Epithelial cell of proximal tubule (primary cell): ENCODE results near the gene EGFLAM. TPM values are rescaled to one million over a fixed set of nuclear protein-coding genes. Genes with fewer than 3 reads are reported as not detected.

ENCODE experiments used
- DNase-seq: peaks from one replicate; pipeline ENCODE4 v3.0.0-alpha.2; 2011; ENCODE audit warnings: low read depth
- H3K4me3 ChIP-seq: 2 replicates; pipeline ENCODE4 v1.5.1; 2011; ENCODE audit warnings: low read depth, mild to moderate bottlenecking, low read length
- CTCF ChIP-seq: conservative IDR thresholded peaks from 2 replicates; pipeline ENCODE4 v1.5.1; 2012; ENCODE audit warnings: low read depth, mild to moderate bottlenecking, low read length
- total RNA-seq: library from RNA; depleted of rRNA; stranded (reverse); fragments of >200 nt; gene quantifications from 2 replicates; pipeline ENCODE4 v1.2.3, GENCODE V29; 2015

EGFLAM gene
- total RNA-seq, 1 donor from 2014 or later, result 0.17 TPM

- no peak for DNase-seq
- TF ChIP-seq CTCF, result no peak
- H3K4me3 ChIP-seq, result no peak overlapping the region
These were observed 126.0 kb downstream of the EGFLAM start for GRCh38 chr5:38384396-38384795.

GRCh38 chr5:38387161-38387560, 128.8 kb downstream of the EGFLAM start:
- no peak overlapping the region for H3K4me3 ChIP-seq
- no peak for DNase-seq
- no peak for TF ChIP-seq CTCF

- no peak for DNase-seq
- no peak overlapping the region for H3K4me3 ChIP-seq
- TF ChIP-seq CTCF, result no peak
These were observed 135.3 kb downstream of the EGFLAM start for GRCh38 chr5:38393636-38394035.

GRCh38 chr5:38396766-38397165, 138.4 kb downstream of the EGFLAM start:
- no peak for DNase-seq
- TF ChIP-seq CTCF, result no peak
- H3K4me3 ChIP-seq, result no peak overlapping the region

GRCh38 chr5:38400365-38400764, 142.0 kb downstream of the EGFLAM start:
- DNase-seq, result no peak
- TF ChIP-seq CTCF, result no peak

GRCh38 chr5:38401145-38401544, 142.8 kb downstream of the EGFLAM start:
- no peak for DNase-seq
- no peak for TF ChIP-seq CTCF
- no peak overlapping the region for H3K4me3 ChIP-seq

More at GRCh38 chr5:38400365-38400764, 142.0 kb downstream of the EGFLAM start:
- H3K4me3 ChIP-seq, result no peak overlapping the region

- no peak overlapping the region for H3K4me3 ChIP-seq
- TF ChIP-seq CTCF, result no peak
- DNase-seq, result no peak
These were observed 145.0 kb downstream of the EGFLAM start for GRCh38 chr5:38403406-38403805.
